Measurements from ENCODE around the gene MRM2. TPM values are rescaled to one million over a fixed set of nuclear protein-coding genes. Genes with fewer than 3 reads are reported as not detected.
"Not testable (repeated sequence)": the region's sequence is repeated elsewhere in the genome, so short reads cannot be mapped to it uniquely, and the experiment has no call there.

Gene MRM2
- polyA plus RNA-seq, 1 donor: 27.6 TPM

- not testable (repeated sequence) for H3K9me3 ChIP-seq (ENCODE audit: control insufficient read depth, low read depth, low read length); H3K4me3 ChIP-seq (ENCODE audit: low read length); H3K27me3 ChIP-seq (ENCODE audit: control insufficient read depth, insufficient read depth, low read length)
- DNase-seq: peak in 1 of 2 donors; percentile 41
- Histone ChIP-seq H3K27ac (ENCODE audit: low read length) (peak overlapping the region; percentile 39), H3K36me3 (ENCODE audit: control insufficient read depth, insufficient read depth, low read length) (peaks cover 42% of the 10 kb centered on the region), H3K4me1 (ENCODE audit: control insufficient read depth, insufficient read depth, low read length) (peaks cover 17% of the 10 kb centered on the region)
- no CpG with 5 or more reads among the region's 18 CpGs for WGBS (ENCODE audit: insufficient coverage, low lambda C conversion rate)
These were observed 27.3 kb upstream of the MRM2 start for GRCh38 chr7:2269089-2269990.

DNA sequence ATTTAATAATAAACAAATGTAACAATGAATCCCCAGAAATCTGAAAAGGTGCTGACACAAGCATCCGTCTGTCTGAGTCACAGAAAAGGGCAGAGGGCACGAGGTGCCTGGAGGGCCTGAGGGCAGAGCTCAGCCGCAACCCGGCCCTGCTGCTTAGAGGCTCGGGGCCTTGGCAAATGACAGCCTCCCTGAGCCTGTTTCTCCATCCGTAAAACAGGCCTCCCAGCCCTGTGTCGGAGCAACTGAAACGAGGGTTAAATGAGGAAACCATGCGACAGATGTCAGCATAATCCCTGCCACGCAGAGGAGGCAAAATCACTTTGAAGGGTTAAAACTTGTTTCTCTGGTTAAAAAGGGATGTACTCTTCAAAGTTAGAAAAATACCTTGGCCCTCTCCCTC lies 24.9 kb upstream of the MRM2 start:
- Histone ChIP-seq H3K36me3 (ENCODE audit: control insufficient read depth, insufficient read depth, low read length) (peaks cover 51% of the 10 kb centered on the region), H3K27me3 (ENCODE audit: control insufficient read depth, insufficient read depth, low read length) (no peaks in the 10 kb centered on the region), H3K4me1 (ENCODE audit: control insufficient read depth, insufficient read depth, low read length) (peaks cover 17% of the 10 kb centered on the region), H3K9me3 (ENCODE audit: control insufficient read depth, low read depth, low read length) (no peaks in the 10 kb centered on the region), H3K27ac (ENCODE audit: low read length) (no peak overlapping the region), H3K4me3 (ENCODE audit: low read length) (no peak overlapping the region)
- WGBS (ENCODE audit: insufficient coverage, low lambda C conversion rate): no CpG with 5 or more reads among the region's 10 CpGs
- no peak for DNase-seq

- H3K27ac ChIP-seq (ENCODE audit: low read length): no peak overlapping the region
- H3K9me3 ChIP-seq (ENCODE audit: control insufficient read depth, low read depth, low read length): no peaks in the 10 kb centered on the region
- H3K27me3 ChIP-seq (ENCODE audit: control insufficient read depth, insufficient read depth, low read length): no peaks in the 10 kb centered on the region
- DNase-seq: no peak
- WGBS (ENCODE audit: insufficient coverage, low lambda C conversion rate): no CpG with 5 or more reads among the region's 23 CpGs
- H3K36me3 ChIP-seq (ENCODE audit: control insufficient read depth, insufficient read depth, low read length): peaks cover 49% of the 10 kb centered on the region
- H3K4me1 ChIP-seq (ENCODE audit: control insufficient read depth, insufficient read depth, low read length): no peaks in the 10 kb centered on the region
- no peak overlapping the region for H3K4me3 ChIP-seq (ENCODE audit: low read length)
These were observed 22.2 kb upstream of the MRM2 start for GRCh38 chr7:2264158-2264557.

DNA sequence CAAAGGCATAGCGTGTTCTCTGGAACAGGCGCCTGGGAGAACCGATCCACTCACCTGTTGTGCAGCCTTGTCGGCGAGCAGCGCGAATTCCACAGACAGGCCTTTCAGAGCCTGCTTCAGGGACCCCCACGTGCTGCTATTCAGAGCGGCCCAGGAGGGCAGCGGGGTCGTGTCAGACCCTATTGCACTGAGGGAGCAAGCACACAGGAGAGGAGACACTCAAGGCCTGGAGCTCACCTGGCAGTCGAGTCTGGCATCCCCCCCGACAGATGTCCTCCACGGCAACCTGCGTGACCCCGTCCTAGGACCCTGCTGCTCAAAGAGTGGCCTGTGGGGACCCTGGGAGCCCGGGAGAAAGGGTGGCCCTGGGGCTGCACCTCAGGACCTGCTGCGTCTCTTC lies 21.2 kb upstream of the MRM2 start:
- no peaks in the 10 kb centered on the region for H3K27me3 ChIP-seq (ENCODE audit: control insufficient read depth, insufficient read depth, low read length)
- WGBS (ENCODE audit: insufficient coverage, low lambda C conversion rate): no CpG with 5 or more reads among the region's 18 CpGs
- H3K9me3 ChIP-seq (ENCODE audit: control insufficient read depth, low read depth, low read length): no peaks in the 10 kb centered on the region
- no peak overlapping the region for H3K27ac ChIP-seq (ENCODE audit: low read length)
- H3K4me3 ChIP-seq (ENCODE audit: low read length): no peak overlapping the region
- H3K36me3 ChIP-seq (ENCODE audit: control insufficient read depth, insufficient read depth, low read length): peaks cover 57% of the 10 kb centered on the region
- no peak for DNase-seq
- H3K4me1 ChIP-seq (ENCODE audit: control insufficient read depth, insufficient read depth, low read length): no peaks in the 10 kb centered on the region

- no CpG with 5 or more reads among the region's 14 CpGs for WGBS (ENCODE audit: insufficient coverage, low lambda C conversion rate)
These were observed 19.6 kb upstream of the MRM2 start for GRCh38 chr7:2261611-2262010.

DNA sequence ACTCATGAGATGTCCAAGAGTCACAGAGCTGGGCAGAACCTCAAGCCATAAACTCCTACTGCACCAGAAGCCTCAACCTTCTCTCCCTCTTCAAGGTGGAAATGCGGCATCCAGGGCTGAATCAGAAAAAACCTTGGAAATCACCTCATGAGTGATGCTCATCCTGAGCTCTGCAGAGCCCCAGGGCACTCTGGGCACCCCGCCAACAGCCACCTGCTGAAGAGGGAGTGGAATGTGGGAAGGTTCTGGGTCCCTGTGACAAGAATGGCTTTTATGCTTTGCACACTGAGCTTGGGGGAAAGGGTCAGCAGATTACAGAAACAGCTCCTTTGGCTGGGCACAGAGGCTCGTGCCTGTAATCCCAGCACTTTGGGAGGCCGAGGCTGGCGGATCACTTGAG lies 18.8 kb upstream of the MRM2 start:
- Histone ChIP-seq H3K4me3 (ENCODE audit: low read length) (no peak overlapping the region), H3K9me3 (ENCODE audit: control insufficient read depth, low read depth, low read length) (no peaks in the 10 kb centered on the region), H3K4me1 (ENCODE audit: control insufficient read depth, insufficient read depth, low read length) (no peaks in the 10 kb centered on the region), H3K27ac (ENCODE audit: low read length) (no peak overlapping the region), H3K36me3 (ENCODE audit: control insufficient read depth, insufficient read depth, low read length) (peaks cover 70% of the 10 kb centered on the region), H3K27me3 (ENCODE audit: control insufficient read depth, insufficient read depth, low read length) (no peaks in the 10 kb centered on the region)
- DNase-seq: peak in 1 of 2 donors; percentile 55
- WGBS (ENCODE audit: insufficient coverage, low lambda C conversion rate): no CpG with 5 or more reads among the region's 5 CpGs

More at GRCh38 chr7:2261611-2262010, 19.6 kb upstream of the MRM2 start:
- no peak for DNase-seq
- H3K4me3 ChIP-seq (ENCODE audit: low read length): no peak overlapping the region
- H3K4me1 ChIP-seq (ENCODE audit: control insufficient read depth, insufficient read depth, low read length): no peaks in the 10 kb centered on the region
- no peaks in the 10 kb centered on the region for H3K9me3 ChIP-seq (ENCODE audit: control insufficient read depth, low read depth, low read length)
- H3K36me3 ChIP-seq (ENCODE audit: control insufficient read depth, insufficient read depth, low read length): peaks cover 64% of the 10 kb centered on the region
- no peak overlapping the region for H3K27ac ChIP-seq (ENCODE audit: low read length)
- H3K27me3 ChIP-seq (ENCODE audit: control insufficient read depth, insufficient read depth, low read length): no peaks in the 10 kb centered on the region

GRCh38 chr7:2259480-2259879 lies 17.5 kb upstream of the MRM2 start:
- Histone ChIP-seq H3K4me3 (ENCODE audit: low read length) (no peak overlapping the region), H3K27me3 (ENCODE audit: control insufficient read depth, insufficient read depth, low read length) (no peaks in the 10 kb centered on the region), H3K9me3 (ENCODE audit: control insufficient read depth, low read depth, low read length) (no peaks in the 10 kb centered on the region), H3K4me1 (ENCODE audit: control insufficient read depth, insufficient read depth, low read length) (no peaks in the 10 kb centered on the region), H3K36me3 (ENCODE audit: control insufficient read depth, insufficient read depth, low read length) (peaks cover 76% of the 10 kb centered on the region), H3K27ac (ENCODE audit: low read length) (no peak overlapping the region)
- no peak for DNase-seq
- no CpG with 5 or more reads among the region's 9 CpGs for WGBS (ENCODE audit: insufficient coverage, low lambda C conversion rate)

- Histone ChIP-seq H3K4me3 (ENCODE audit: low read length) (no peak overlapping the region), H3K9me3 (ENCODE audit: control insufficient read depth, low read depth, low read length) (no peaks in the 10 kb centered on the region), H3K27ac (ENCODE audit: low read length) (no peak overlapping the region), H3K4me1 (ENCODE audit: control insufficient read depth, insufficient read depth, low read length) (no peaks in the 10 kb centered on the region), H3K36me3 (ENCODE audit: control insufficient read depth, insufficient read depth, low read length) (peaks cover 76% of the 10 kb centered on the region), H3K27me3 (ENCODE audit: control insufficient read depth, insufficient read depth, low read length) (no peaks in the 10 kb centered on the region)
- DNase-seq: no peak
- WGBS (ENCODE audit: insufficient coverage, low lambda C conversion rate): no CpG with 5 or more reads among the region's 34 CpGs
These were observed 16.8 kb upstream of the MRM2 start for GRCh38 chr7:2258661-2259365.

- peaks cover 76% of the 10 kb centered on the region for H3K36me3 ChIP-seq (ENCODE audit: control insufficient read depth, insufficient read depth, low read length)
- no peak overlapping the region for H3K27ac ChIP-seq (ENCODE audit: low read length)
- H3K9me3 ChIP-seq (ENCODE audit: control insufficient read depth, low read depth, low read length): no peaks in the 10 kb centered on the region
- WGBS (ENCODE audit: insufficient coverage, low lambda C conversion rate): no CpG with 5 or more reads among the region's 17 CpGs
- no peaks in the 10 kb centered on the region for H3K4me1 ChIP-seq (ENCODE audit: control insufficient read depth, insufficient read depth, low read length)
- DNase-seq: no peak
- no peak overlapping the region for H3K4me3 ChIP-seq (ENCODE audit: low read length)
- H3K27me3 ChIP-seq (ENCODE audit: control insufficient read depth, insufficient read depth, low read length): no peaks in the 10 kb centered on the region
These were observed 15.6 kb upstream of the MRM2 start for GRCh38 chr7:2257651-2258050.

- Histone ChIP-seq H3K27me3 (ENCODE audit: control insufficient read depth, insufficient read depth, low read length) (no peaks in the 10 kb centered on the region), H3K4me1 (ENCODE audit: control insufficient read depth, insufficient read depth, low read length) (no peaks in the 10 kb centered on the region), H3K9me3 (ENCODE audit: control insufficient read depth, low read depth, low read length) (no peaks in the 10 kb centered on the region), H3K27ac (ENCODE audit: low read length) (no peak overlapping the region), H3K36me3 (ENCODE audit: control insufficient read depth, insufficient read depth, low read length) (peaks cover 71% of the 10 kb centered on the region), H3K4me3 (ENCODE audit: low read length) (no peak overlapping the region)
- no CpG with 5 or more reads among the region's 38 CpGs for WGBS (ENCODE audit: insufficient coverage, low lambda C conversion rate)
- no peak for DNase-seq
These were observed 15.1 kb upstream of the MRM2 start for GRCh38 chr7:2257046-2257551.
